ENCODE measurements around the gene C5orf15. TPM values are rescaled to one million over a fixed set of nuclear protein-coding genes. Genes with fewer than 3 reads are reported as not detected.

C5orf15 gene
- total RNA-seq, 1 donor from 2014 or later: 20.8 TPM

GRCh38 chr5:133966090-133966489 is 2.3 kb downstream of the C5orf15 start:
- TF ChIP-seq CTCF (IDR thresholded peaks at IDR 0.05; ENCODE audit: insufficient read depth, low read length, severe bottlenecking): no peak
- no peak for DNase-seq (ENCODE audit: low read depth)
- Histone ChIP-seq H3K36me3 (ENCODE audit: control insufficient read depth, insufficient read depth, low read length) (no peaks in the 10 kb centered on the region), H3K27me3 (ENCODE audit: control insufficient read depth, insufficient read depth, low read length) (no peaks in the 10 kb centered on the region), H3K4me3 (ENCODE audit: low read depth, low read length) (no peak overlapping the region)
- no peak for FAIRE-seq

DNA sequence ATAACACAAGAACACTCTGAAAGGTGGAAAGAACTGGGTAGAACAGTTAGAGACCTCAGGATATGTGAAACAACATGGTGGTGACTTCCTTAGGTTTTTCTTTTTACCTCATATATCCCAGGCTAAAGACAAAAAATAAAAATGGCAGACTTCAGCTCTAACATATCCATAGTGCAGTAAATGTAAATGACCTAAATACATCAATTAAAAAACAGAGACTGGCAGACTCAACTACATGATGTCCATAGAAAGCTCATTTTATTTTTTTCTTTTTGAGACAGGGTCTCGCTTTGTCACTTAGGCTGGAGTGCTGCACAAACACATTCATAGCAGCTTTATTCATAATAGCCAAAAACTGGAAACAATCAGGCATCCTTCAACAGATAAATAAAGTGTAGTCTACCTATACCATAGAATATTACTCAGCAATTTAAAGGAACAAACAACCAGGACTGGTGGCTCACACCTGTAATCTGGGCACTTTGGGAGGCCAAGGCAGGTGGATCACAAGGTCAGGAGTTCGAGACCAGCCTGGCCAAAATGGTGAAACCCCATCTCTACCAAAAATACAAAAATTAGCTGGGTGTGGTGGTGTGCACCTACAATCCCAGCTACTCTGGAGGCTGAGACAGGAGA is 4.8 kb downstream of the C5orf15 start:
- Histone ChIP-seq H3K36me3 (ENCODE audit: control insufficient read depth, insufficient read depth, low read length) (peaks cover 1% of the 10 kb centered on the region), H3K4me3 (ENCODE audit: low read depth, low read length) (no peak overlapping the region), H3K27me3 (ENCODE audit: control insufficient read depth, insufficient read depth, low read length) (no peaks in the 10 kb centered on the region)
- DNase-seq (ENCODE audit: low read depth) (no peak), FAIRE-seq (no peak)
- no peak for TF ChIP-seq CTCF (IDR thresholded peaks at IDR 0.05; ENCODE audit: insufficient read depth, low read length, severe bottlenecking)

DNA sequence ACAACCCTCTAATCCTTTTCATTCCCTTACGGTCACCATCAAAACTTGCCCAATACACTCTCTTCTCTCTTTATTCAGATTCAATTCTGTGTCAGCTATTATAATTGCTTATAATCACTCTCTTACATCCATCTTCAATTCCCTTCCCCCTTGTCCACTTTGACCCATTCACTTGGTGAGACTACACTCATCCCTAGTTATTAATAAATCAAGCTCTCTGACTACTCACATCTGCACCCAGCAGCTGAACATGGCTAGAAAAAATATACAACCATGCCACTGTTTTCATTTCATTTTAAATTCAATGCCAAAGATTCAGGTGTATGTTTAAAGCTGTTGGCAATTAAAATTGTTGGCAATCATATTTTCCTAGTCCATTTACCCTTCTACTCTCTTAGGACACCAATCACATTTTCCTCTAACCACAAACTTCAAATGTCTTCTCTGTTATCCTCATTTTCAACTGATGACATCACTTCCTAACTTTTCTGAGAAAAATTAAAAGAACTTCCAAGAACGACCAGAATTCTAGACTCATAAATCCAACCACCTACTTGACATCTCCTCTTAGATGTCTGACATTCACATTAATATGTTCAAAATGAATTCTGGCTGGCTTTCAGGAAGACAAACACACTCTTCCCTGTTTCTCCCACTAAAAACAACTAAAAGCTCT is 5.5 kb downstream of the C5orf15 start:
- no peak overlapping the region for H3K4me3 ChIP-seq (ENCODE audit: low read depth, low read length)
- FAIRE-seq: no peak
- no peak for DNase-seq (ENCODE audit: low read depth)
- no peaks in the 10 kb centered on the region for H3K27me3 ChIP-seq (ENCODE audit: control insufficient read depth, insufficient read depth, low read length)
- no peak for TF ChIP-seq CTCF (IDR thresholded peaks at IDR 0.05; ENCODE audit: insufficient read depth, low read length, severe bottlenecking)
- H3K36me3 ChIP-seq (ENCODE audit: control insufficient read depth, insufficient read depth, low read length): peaks cover 1% of the 10 kb centered on the region

DNA sequence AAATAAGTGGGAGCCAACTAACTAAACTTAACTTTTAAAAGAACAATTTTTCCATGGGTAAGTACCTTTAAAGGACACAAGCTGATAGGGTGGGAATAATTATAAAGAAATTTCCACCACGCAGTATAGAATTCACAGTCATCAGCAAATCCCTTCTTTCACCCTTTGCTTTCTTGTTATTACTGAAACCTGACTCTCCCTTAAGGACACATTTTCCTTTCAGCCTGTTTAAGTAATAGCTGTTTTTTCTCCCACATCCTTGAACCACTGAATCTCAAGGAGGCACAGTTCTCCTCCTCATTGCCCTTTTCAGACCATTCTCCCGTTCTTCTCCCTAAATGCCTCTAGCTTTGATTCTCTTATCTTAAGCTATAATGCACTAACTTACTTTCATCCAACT is 6.3 kb downstream of the C5orf15 start:
- H3K4me3 ChIP-seq (ENCODE audit: low read depth, low read length): no peak overlapping the region
- peaks cover 1% of the 10 kb centered on the region for H3K36me3 ChIP-seq (ENCODE audit: control insufficient read depth, insufficient read depth, low read length)
- TF ChIP-seq CTCF (IDR thresholded peaks at IDR 0.05; ENCODE audit: insufficient read depth, low read length, severe bottlenecking): no peak
- no peaks in the 10 kb centered on the region for H3K27me3 ChIP-seq (ENCODE audit: control insufficient read depth, insufficient read depth, low read length)
- FAIRE-seq (no peak), DNase-seq (ENCODE audit: low read depth) (no peak)

- FAIRE-seq (no peak), DNase-seq (ENCODE audit: low read depth) (no peak)
- TF ChIP-seq CTCF (IDR thresholded peaks at IDR 0.05; ENCODE audit: insufficient read depth, low read length, severe bottlenecking): no peak
- Histone ChIP-seq H3K4me3 (ENCODE audit: low read depth, low read length) (no peak overlapping the region), H3K27me3 (ENCODE audit: control insufficient read depth, insufficient read depth, low read length) (no peaks in the 10 kb centered on the region), H3K36me3 (ENCODE audit: control insufficient read depth, insufficient read depth, low read length) (peaks cover 1% of the 10 kb centered on the region)
Observed at GRCh38 chr5:133959643-133960042, 8.8 kb downstream of the C5orf15 start.
